Stimulated activated CD8-positive, alpha-beta memory T cell treated with anti-CD3 and anti-CD28 coated beads, Interleukin-12 subunit alpha, Interleukin-12 subunit beta, amount 100 ng/mL, for 24 hours (primary cell): ENCODE measurements around the gene ABHD2.

Source experiments
- DNase-seq: peaks from one replicate; pipeline ENCODE4 v3.0.0-alpha.2; 2020; ENCODE audit errors: extremely low read depth

ABHD2 gene

DNA sequence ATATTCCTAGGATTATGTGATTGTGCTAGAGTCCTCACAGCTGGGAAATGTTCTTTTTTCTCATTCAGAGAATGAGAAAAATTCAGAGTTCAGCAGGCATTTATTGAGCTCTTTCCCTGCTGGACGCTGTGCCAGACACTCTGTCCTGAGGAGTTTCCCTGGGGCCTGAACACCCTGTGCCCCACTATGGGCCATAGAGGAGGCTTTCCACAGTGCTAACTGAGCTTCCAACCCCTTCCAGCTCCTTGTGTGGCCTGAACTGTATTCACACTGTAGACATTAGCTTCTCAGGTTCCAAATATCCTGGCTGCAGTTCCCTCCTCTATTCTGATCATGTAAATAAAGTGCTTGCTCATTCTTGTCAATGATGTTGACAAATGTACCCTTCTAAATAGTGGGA is 10.0 kb downstream of the ABHD2 start:
- no peak for DNase-seq

DNA sequence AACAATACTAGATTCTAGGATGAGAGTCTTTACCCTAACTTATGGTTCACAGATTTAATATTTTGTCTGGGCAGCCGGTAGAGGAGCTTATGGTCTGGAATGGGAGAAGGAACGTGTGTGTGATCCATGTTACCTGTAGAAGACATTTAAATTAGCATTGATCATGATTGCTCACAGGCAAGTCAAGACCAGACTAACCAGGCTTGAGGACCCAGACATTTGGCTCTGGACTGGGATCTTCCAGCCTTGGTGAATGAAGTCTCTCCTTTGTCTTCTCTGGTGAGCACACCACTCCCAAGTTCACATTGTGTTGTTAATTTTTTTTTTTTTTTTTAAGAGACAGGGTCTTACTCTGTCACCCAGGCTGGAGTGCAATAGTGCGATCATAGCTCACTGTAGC is 11.7 kb downstream of the ABHD2 start:
- DNase-seq: no peak

DNA sequence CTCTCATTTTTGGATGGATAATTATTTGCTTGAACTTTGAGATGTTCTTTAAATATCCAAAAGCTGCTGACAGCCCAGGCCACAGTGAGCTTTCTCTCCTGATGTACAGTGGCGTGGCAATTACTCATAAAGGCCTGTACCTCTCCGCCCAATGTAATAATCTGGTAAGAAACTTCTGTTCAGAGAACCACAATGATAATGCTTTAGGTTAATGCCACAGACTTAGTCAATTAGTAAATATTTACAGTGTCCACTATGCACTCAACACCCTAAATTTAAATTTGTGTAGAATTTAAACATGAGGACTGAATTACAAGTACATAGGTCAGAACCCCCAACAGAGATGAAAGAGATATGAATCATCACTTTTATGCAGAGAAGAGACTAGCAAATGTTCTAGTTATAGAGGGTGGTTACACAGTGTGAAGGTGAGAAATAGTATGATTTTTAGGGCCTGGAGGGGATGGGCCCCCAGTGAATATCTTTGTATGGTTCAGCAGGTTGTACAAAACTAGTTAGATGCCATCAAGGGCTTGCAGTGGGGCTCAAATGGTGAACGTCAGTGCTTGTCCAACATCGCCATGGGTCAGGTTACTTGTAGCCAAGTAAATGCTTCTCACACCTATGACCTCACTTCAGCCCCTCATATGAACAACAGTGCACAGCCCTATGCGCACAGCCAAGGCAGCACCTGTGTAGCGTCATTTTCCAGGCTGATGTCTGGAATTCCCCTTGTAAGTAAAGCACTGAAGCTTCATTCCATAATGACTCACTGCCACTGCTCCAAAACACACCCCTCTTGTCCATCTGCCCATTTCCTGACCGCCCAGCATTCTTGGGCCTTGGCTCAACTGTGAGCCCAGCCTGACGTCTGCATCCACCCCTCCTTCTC is 13.3 kb downstream of the ABHD2 start:
- DNase-seq: no peak

DNA sequence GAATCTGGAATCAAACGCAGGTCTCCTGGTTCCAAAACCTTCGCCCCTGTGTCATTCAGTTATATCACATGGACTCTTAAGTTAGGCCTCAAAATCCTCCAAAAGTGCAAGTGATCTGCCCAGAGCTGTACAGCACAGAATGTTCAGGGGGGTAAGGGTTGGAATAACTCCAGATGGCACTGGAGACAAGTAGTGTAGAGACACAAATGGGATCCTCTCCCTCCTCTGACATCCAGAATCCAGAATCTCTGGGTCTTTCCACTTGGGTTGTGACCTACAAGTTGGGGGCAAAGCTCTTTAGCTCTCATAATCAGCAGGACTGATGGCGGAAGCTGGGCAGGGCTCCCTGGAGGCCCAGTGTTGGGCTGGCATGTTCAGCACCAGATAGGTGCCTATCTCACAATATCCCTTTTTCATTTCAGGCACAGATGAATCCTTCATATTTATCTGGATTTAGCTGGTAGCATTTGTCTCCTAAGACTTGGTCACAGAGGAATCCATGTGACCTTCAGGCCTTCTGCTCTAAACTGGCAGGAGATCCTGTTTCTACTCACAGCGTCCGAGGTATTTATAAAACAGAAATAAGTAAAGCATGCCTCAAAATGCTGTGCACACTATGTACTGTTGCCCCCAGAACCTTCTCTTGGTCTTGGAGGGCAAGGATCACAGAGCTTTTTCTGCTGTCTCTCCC is 15.4 kb downstream of the ABHD2 start:
- DNase-seq: no peak

DNA sequence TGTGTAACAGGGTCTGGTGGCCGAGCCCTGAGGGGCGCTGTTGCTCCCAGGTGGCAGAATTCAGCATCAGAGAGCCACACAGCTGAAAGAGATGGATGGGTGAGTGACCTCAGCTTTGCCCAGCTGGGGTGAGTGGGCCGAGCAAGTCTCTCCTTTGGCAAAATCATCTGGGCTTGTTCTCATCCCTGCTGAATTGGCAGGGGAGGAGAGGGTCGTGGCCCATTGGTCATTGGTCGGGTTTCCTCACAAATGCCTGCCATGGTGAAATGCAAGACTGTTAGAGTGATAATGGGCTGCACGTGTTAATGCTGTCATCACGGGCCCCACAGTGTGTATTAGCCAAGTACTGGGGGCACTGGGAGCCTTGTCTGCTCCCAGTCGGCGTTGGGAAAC is 15.9 kb downstream of the ABHD2 start:
- DNase-seq: no peak

DNA sequence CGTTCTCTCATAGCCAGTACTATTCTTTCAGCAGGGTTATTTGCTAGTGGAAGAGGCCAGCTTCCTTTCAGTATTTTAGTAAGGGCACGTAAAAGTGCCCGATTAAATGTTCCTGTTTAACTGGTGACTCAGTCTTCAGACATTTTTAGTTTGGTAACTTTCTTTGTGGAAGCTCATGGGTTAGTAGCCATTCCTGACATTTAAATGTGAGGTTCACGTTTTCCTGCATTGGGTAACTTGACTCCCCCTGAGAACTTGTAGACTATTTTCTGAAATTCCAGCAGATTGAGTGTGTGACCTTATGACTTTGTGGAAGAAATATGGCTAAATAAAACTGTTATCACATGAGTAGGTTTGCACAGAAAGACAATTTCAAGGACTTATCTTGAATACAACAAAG is 16.9 kb downstream of the ABHD2 start:
- DNase-seq: no peak

DNA sequence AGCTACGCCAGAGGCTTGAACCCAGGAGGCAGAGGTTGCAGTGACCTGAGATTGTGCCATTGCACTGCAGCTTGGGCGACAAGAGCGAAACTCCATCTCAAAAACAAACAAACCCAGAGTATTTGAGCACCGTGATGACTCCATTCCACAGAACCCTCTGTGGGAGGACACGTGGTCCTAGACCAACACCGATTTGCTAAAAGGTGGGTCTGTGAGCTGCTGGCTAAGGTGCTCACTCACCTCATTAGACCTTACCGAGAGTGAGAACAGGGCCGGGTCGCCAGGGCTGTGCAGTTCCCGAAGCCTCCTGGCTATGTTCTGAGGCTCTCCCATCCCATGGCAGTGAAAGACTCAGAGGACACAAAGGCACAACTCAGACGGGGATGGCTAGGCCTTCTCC is 17.9 kb downstream of the ABHD2 start:
- no peak for DNase-seq

DNA sequence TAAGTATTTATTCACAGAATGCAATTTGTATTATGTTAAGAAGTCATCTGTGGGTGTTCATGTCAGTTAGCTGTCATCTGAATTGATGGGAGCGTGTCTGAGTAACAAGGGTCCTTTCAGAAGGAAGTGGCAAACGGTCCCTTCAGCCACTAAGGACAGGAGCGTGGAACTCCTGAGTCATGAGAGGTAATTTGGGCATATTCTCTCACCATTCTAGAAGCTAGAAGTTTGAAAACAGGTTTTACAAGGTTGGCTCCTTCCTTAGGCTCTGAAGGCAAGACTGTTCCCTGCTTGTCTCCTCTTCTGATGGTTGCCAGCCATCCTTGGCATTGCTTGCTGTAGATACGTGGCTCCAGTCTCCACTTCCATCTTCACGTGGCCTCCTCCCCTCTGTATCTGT is 19.7 kb downstream of the ABHD2 start:
- DNase-seq: no peak

DNA sequence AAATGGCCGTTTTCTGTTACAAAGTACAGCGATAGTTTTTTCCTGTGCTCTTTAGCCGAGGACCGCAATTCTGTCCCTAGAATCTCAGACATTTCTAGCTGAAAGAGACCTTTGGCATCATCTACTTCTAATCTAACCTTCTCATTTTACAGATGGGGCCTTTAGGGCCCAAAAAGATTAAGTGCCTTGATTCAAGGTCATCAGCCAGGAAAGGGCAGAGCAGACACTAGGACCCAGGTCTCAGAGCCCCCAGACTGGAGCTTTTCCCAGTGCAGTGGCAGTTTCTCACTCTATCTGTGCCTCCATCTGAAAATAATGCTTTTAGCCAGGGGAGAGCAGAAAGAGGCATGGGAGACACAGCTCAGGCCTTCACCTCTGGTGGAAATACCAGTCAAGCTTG is 20.6 kb downstream of the ABHD2 start:
- DNase-seq: no peak

DNA sequence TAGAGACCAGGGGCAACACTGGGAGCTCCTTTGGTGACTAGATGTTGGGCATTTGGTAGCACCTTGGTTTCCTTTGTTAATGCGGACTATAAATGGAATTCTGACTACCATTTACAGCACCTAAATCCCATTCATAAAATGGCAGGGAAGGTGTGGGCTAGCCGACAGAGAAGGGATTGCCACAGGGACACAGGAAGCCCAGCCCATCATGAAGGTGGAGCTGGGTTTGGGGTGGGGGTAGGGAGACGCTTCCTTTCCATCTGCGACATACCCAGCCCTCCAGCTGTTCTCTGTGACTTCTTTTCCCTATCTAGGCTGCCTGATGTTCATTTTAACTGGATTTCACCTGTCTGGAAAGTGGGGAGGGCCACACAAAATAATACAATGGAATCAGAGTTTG is 21.0 kb downstream of the ABHD2 start:
- no peak for DNase-seq

DNA sequence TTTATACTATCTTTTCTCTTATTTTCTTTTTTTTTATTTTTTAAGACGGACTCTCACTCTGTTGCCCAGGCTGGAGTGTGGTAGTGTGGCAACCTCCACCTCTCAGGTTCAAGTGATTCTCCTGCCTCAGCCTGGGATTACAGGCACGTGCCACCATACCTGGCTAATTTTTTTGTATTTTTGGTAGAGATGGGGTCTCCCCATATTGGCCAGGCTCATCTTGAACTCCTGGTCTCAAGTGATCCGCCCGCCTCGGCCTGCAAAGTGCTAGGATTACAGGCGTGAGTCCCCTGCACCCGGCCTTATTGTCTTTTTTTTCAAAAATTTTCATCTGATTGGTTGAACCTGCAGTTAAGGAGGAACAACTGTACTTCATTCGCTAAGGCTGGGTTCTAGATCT is 21.8 kb downstream of the ABHD2 start:
- no peak for DNase-seq

DNA sequence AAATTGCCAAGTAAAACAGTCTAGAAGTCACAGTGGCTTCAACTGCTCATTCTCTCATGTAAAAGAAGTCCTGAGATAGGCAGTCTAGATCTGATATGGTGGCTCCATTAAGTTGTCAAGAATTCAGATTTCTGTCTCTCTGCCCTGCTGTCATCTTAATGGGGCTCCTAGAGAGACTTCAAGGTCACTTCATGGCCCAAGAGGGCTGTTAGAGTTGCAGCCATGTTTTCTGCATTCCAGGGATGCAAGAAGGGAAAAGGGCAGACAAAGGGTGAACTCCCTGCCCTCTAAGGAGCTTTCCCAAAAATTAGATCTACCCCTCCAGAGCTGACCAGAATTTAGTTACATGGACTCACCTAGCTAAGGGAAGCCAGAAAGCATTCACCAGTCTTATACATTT is 23.1 kb downstream of the ABHD2 start:
- DNase-seq: no peak

DNA sequence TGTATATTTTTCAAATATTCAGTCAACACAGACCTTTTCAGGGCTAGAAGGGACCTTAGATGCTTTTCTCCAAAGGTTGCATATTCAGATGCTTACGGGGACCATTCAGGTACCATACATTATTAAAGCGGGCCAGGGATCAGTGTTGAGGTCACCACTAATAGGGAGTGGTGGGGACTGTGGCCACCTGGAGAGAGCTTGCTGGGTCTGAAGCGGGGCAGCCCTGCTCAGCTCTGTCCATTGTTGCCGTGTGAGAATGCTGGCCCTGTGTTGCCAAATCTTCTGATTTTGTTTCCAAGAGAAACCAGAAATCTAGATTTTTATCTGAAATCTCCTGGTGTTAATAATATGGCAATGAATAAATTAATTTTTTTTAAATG is 23.7 kb downstream of the ABHD2 start:
- no peak for DNase-seq

DNA sequence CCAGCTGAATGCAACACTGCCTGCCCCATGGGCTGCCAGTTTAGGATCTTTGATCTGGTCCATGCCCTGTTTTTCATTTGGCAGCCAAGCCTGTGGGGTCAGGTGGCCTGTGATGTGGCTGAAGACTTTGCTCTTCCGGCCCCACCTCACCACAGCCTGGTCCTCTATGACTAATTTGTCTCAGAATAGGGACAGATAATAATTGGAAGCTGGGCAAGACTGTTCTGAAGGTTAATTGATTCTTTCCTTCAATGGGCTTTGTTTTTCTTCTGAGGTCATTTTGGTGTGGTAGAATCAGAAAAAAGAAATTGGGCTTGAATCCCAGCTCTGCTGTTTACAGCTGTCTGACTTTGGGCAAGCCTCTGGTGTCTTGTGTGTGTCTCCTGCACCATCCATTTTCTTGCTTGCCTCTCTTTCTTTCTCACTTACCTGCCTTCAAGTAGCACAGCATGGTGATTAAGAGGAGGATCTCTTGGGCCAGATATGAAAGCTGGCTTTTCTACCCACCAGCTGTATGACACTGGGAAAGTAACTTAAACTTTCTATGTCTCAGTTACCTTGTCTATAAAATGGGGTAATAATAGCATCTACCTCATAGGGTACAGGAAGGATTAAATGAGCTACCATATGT is 24.2 kb downstream of the ABHD2 start:
- DNase-seq: no peak

DNA sequence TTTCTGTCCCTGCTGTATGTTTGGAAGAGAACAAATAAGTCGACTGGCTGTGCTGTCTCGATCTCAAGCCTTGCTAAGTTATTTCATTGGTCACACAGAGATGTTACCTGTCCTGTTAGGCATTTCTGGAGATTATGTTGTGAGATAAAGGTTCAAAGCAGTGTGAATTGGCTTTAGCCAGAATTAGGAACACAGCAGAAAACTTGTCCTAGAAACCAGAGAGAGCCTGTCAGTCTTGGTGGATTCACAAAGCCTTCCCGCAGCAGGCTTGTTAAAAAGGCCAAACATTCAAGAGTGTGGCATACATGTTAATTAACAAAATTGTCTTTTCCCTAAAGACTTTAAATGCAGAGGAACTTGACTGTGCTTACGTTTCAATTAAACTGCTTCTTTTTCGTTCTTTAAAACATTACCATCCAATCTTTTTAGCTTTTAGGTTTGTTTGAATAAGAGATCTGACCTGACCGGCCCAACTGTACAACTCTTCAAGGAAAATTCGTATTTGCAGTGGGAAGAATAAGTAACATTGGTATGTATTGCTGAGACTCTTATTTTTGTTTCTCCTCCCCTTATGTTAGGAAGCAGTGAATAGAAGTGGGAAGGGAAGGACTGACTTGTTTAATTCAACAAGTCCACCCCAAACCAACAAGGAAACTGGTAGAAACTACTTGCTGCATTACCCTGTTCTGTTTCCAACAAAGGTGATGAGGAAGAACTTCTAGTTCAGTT is 25.2 kb downstream of the ABHD2 start:
- DNase-seq: no peak

DNA sequence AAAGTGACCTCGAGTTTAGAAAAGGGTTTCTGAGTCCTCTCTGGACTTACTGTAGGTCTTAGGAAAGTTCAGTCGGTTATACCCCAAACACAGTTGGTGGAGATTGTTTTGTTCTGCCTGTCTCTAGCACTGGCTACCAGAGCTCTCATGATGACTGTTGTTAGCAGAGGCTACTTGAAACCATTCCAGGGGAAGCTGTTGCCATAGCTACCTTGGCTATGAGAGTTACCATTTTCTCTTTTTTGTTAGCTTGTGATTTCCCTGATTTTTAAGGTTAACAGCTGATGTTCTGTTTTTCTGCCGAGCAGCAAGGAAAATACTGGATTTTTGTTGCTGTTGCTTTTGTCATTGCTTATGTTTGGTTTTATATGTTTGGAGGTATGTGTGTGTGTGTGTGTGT is 26.7 kb downstream of the ABHD2 start:
- DNase-seq: no peak

DNA sequence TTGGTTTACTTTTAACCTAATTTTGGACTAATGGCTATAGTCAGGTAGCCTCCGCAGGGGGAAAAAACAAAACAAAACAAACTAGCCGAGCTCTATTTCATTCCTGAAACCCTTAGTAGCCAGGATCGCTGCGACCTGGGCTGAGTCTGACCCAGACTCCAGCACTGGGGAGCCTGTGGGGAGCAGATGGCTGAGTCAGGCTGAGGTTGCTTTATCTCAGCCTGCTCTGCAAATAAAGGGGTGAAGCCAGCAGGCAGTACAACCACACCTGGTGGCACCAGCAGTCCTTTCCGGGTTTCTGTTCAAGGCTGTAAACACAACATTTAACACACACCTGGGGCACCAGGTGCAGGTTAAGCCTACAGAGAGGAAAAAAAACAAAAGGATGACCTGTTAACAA is 27.3 kb downstream of the ABHD2 start:
- no peak for DNase-seq

DNA sequence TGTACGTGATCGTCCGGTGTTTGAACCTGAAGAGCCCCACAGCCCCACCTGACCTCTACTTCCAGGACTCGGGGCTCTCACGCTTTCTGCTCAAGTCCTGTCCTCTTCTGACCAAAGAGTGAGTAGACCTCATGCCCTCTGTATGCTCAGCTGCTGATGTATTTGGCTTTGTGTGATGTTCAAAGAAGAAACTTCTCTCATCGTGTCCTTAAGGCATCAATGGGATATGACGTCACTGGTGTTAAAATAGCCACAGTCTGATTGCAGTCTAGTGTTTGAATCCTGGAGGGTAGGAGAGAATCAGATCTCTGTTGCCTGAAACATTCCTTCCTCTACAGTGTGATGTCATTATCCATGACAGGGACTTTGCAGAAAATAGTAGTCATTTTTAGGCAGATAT is 28.1 kb downstream of the ABHD2 start:
- no peak for DNase-seq

DNA sequence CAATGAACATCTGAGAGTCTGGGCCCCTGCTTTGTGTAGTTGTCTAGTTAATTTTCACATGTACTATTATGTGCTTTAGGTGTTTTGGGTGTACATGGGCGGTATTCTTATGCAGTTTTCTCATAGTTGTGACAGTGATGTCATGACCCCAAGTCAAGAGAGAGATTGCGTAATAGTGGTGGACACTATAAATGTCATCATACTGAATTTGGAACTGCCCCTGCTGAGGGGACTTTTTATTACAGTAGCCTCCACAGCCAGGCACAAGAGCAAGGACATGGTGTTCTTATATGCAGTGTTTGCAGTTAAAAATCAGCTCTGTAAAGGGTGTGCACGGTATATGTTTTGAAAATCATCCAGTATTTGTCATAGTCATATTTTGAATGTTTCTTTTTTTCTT is 29.5 kb downstream of the ABHD2 start:
- no peak for DNase-seq

DNA sequence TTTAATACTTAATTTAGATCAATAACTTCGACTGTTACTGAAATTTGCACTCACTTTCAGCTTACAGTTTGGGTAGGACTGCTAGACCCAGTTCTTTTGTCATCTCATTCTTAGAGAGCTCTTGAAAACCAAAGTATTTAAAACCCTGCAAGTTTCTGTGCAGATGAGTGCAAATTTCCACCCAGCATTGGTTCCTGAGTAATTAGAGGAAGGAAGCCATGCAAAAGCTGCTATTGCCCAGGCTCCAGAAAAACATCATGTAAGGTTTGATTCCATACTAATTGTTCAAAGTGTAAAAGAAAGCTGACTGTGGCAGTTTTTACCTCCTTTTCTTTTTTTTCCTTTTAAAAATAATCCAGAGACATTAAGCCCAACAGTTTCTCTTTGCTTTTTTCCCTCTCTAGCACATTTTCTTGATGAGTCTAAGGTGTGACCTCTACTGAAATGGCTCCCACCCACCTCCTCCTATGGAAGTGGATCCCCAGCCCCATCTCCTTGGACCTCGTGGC is 30.3 kb downstream of the ABHD2 start:
- no peak for DNase-seq

DNA sequence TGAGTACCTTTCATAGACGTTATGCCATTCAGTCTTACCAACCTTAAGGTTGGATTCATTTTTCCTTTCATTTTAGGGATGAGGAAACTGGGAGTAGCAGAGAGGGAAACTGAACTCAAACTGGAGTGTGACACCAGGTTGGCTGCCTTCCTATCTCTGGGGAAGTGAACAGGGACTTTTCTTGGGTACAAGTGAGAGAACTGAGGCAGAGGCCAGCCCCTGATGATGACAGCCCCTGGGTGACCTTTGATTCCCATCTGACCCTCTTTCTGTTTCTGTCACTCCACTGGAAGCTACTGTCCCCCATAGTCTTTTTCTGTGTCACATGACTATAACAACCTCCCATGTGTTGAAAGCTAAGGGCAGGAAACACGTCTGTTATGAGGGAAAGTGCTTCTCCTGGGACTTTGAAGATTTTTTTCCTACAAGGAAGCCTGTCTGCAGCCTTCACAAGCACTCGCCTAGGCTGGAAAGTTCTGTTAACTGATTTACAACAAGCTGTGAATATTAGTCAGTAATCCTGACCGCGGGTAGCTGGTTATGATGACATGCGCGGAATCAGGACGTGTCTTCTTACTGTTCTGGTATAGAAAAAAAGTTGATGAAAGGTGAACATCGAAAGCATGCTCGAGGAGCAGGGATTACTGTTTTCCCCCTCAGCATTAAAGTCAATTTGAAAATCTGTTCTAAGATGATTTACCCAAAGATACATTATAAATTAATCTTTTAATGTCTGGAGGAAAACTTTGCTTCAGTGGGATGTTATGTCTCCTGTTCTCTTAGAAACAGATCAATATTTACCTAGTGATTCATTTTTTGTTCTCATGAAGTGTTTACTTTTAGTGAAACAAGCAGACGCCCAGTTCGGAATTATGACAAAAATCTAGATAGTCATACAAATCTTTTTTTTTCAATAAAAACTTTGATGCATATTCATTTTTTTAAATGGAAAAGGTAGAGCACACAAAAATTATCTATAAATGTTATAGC is 31.5 kb downstream of the ABHD2 start:
- DNase-seq: no peak
